ENCODE data around the gene TCEAL8.

Gene TCEAL8

DNA sequence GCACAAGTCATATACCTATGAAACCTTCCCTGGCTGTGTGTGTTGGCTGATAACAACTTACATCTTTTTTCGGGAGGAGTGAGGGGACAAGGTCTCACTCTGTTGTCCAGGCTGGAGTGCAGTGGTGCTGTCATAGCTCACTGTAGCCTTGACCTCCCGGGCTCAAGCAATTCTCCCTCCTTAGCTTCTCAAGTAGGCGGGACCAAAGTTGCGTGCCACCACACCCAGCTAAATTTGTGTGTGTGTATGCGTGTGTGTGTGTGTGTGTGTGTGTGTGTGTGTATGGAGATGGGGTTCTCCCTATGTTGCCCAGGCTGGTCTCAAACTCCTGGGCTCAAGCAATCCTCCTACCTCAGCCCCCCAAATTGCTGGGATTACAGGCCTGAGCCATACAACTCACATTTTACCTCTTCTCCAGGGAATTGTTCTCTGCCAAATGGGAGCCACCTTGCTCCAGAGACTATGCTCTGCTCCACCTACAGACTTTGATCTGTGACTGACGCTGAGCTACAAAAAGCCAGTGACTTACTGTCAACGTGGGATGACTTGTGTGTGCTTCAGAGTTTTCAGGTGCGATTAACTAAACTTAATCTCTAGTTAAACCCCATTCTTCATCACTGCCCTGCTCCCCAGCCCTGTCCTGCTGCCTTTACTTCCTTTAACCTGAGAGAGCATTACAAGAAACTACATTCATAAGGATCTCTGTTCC, 42.1 kb downstream of the TCEAL8 start:
- DNase-seq, result no peak

DNA sequence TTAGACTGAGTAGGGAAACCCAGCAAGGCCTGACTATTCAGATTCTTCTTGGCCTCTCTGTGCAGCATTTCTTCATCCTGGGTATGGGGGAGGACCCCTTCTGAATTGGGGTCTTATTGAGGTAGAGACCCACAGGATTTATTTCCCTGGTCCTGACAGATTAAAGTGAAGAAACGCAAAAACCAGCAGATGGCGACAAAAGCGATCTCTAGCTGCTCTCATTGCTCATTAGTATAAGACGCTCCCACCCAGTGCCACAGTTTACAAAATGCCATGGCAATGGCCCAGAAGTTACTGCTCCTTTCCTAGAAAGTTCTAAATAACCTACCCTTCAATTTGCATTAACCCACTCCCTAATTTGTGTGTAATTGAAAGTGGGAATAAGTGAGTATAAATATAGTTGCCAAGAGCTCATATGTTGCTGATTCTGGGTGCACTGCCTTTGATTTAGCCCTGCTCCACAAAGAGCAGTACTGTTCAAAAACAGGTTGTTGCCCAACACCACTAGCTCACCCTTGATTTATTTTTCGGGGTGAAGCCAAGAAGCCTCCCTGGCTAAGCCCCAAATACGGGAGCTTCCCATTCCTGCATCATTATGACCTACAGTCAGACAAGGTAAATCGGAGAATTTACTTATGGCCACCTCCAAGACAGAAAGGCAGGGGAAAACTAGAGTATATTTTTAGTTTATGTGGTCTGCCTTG, 43.8 kb downstream of the TCEAL8 start:
- peak; percentile 44 for DNase-seq

DNA sequence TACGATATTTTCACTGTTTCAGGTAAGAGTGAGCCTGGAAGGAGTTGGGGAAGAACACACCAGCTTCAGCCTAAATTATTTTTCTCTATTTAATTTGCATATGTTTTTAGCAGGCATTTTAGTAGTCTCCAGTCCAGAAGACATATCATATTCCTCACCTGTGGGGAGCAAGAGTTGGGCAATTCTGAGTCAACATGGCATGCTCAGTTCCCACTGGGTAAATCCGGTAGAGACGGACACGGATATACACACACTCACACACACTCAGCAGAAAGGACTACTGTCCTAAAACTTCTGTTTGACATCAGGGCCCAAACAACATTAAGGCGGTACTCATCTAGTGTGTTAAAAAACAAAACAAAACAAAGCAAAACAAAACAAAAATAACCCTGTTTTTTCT, 44.9 kb downstream of the TCEAL8 start:
- no peak for DNase-seq
